Activated CD8-positive, alpha-beta memory T cell treated with anti-CD3 and anti-CD28 coated beads for 1 hour (primary cell): ENCODE data around the gene WFDC12.

ENCODE experiments used
- DNase-seq, 2 donors: peaks; one replicate each; pipeline ENCODE4 v3.0.0-alpha.2; 2020; ENCODE audit warnings: low read depth in 1 of 2; ENCODE audit errors: extremely low read depth in 1 of 2

WFDC12 gene

DNA sequence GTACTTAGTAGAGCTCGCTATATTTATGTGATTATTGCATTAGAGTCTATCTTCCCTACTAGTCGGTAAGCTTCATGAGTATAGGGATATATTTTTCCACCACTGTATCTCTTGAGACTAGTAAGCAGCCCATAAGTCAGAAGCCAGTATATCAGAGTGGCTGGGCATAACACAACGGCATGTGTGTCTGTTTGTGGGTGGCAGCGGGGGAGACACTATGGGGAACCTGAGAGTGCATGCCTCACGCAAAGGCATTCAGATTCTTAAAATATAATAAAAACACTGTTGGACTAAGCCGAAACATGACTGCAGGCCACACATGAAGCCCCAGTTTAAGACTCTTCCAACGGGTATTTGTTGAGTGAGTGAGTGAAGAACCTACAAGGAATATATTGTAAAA, 31.4 kb downstream of the WFDC12 start:
- DNase-seq: no peak

- no peak for DNase-seq
Measured at GRCh38 chr20:45091366-45091765, 32.9 kb downstream of the WFDC12 start.

DNA sequence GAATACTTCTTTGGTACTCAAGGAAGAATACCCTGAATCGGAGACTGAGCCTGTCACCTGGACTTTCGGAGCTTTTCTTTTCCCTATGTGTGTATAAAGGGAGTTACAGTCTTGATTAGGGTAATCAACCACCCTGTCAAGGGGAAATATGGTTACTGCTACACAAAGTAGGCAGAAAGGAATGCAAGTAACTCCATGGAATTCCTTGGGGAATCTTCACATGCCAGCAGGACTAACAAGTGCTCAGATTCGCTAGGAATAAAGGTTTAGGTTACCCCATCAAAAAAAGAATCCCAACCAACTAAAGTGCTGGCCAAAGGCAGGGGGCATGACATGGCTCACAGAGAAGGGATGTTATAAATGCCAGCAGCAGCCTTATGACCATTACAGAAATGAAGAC, 33.8 kb downstream of the WFDC12 start:
- DNase-seq: no peak

GRCh38 chr20:45088247-45088646, 36.0 kb downstream of the WFDC12 start:
- no peak for DNase-seq

DNA sequence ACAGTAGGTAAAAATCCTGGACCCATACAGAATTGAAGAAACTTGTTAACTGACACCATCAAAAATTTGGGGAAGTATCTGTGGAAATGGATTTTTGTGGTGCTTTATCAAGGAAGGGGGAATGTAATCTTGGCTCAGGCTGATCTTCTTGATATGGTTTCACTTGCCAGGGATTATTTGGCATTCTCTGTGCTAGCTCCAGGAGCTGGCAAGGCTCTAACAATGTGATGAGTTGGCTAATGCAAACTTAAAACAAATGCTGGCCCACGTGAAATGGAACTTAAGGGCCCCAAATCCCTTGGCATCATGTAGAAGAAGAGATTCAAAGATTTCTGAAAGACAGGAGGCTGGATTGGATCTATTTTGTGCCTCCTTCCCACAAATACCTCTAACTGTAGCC, 36.5 kb downstream of the WFDC12 start:
- DNase-seq: no peak

GRCh38 chr20:45087097-45087790, 37.0 kb downstream of the WFDC12 start:
- DNase-seq: no peak

GRCh38 chr20:45085867-45086266, 38.4 kb downstream of the WFDC12 start:
- DNase-seq: no peak

GRCh38 chr20:45085289-45085688, 39.0 kb downstream of the WFDC12 start:
- no peak for DNase-seq

DNA sequence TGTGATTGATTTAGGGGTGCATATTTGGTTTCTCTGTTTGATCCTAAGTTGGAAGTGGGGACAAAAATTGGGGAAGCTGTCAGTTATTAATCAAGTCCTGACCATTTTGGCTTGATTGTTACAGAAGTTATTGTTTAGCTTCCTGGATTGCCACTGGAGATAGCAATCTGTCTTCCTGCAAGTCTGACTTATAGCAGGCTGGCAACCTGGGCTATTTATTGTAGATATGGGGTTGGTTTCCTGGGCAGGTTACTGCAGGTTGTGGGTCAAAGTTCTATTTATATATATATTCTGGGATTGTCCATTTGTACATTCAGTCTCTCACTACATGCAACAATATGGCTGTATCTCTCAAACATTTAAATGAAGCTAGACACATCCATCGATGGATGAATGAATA, 41.1 kb downstream of the WFDC12 start:
- DNase-seq: no peak

DNA sequence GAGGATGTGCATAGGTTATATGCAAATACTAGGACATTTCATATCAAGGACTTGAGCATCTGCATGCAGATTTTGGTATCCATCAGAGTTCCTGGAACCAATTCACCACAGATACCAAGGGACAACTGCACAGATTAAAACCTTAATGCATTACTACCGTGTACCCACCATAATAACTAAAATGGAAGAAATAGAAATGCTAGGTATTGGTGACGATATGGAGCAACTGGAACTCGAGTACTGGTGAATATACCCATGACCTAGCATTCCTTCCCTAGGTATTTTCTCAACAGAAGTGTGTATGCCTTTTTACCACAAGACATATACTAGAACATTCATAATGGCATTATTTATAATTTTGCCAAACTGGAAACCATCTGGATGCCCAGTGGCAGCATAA, 41.8 kb downstream of the WFDC12 start:
- DNase-seq: no peak

DNA sequence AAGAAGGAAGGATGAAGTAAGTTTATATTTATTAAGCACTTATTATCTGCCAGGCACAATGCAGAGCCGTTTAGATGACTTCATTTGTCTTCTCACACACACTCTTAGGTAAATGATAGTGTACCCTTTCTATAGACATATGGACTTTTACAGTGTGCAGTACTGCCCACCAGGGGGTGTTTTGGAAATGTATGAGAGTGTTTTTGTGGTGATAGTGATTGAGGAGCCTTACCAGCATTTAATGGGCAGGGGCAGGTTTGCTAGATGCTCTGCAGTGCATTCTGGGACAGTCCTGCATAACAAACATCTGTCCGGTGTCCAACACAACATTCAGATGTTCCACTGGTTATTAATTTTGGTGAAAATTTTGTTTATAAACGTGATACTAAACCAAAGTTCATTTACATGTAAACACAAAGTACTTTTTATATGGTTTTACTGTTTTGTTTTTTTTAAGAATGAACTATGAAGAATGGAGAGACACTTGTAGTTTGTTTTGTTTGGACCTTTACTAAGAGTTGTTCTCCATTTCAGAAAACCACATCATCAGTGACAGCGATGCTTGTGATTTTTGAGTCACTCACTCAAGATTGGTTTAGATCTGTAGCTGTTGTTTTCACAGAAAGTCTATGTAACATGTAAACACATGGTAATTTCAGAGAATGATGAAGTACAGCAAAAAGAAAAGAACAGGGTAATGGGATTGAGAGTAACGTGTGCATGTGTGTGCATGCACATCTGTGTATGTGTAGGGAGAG, 43.2 kb downstream of the WFDC12 start:
- DNase-seq: no peak

DNA sequence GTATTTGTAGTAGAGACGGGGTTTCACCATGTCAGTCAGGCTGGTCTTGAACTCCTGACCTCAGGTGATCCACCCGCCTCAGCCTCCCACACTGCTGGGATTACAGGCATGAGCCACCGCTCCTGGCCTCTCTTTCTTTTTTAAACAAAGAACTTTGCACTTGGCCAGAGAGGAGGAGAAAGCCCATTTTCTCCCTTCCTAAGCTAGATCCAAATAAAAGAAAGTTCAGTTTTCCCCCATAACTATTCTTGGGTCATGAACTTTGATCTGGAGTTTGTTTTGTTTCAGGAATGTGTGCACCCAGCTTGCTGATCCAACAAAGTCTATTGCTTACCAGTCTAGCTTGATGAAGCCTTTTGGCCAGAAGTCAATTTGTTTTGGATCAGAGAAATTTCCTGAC, 46.7 kb downstream of the WFDC12 start:
- DNase-seq: no peak
